COLO829 (cell line): ENCODE results near the gene CDH18.

Experiments used
- DNase-seq: peaks from one replicate; pipeline ENCODE4 v3.0.0; 2012; ENCODE audit warnings: low spot score

Gene CDH18, protein sequence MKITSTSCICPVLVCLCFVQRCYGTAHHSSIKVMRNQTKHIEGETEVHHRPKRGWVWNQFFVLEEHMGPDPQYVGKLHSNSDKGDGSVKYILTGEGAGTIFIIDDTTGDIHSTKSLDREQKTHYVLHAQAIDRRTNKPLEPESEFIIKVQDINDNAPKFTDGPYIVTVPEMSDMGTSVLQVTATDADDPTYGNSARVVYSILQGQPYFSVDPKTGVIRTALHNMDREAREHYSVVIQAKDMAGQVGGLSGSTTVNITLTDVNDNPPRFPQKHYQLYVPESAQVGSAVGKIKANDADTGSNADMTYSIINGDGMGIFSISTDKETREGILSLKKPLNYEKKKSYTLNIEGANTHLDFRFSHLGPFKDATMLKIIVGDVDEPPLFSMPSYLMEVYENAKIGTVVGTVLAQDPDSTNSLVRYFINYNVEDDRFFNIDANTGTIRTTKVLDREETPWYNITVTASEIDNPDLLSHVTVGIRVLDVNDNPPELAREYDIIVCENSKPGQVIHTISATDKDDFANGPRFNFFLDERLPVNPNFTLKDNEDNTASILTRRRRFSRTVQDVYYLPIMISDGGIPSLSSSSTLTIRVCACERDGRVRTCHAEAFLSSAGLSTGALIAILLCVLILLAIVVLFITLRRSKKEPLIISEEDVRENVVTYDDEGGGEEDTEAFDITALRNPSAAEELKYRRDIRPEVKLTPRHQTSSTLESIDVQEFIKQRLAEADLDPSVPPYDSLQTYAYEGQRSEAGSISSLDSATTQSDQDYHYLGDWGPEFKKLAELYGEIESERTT

DNA sequence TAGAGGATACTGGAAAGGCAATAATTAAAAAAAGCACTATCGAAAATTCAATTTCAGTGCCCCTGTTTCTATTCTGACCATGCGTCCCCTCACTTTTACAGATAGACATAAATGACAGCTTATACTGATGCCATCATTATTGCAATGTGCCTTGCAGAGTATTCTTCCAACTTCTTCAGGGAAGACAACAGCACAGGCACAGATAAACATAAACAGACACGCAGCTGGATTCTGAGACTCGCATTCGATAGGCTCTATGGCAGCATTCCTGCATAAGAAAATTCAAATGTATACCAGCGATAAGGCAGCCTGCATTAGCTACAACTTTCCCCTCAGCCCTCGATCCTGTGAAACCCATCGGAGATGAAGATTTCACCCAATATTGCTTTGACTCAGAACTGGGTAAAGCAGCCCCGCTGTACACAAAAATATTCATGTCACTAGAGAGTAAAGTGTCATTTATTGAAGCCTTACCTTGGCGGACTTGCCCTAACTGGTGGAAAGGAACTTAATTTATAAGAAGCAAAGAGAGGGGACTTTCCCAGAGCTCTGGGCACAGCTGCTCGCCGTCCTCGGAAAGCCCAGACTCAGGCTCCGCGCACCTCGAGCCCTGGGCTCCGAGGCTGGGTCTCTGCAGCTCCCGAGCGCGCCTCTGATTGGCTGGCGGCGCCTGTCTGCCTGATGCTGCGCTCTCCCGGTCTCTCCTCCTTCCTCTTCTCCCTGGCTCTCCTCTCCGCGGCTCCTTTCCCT is at the start of gene CDH18:
CDH18 (minus strand) TSS at position 589 of the 750 bp plus-strand sequence. CDS start 149,214 bp downstream, outside the sequence.
- DNase-seq, result peak; percentile 49

DNA sequence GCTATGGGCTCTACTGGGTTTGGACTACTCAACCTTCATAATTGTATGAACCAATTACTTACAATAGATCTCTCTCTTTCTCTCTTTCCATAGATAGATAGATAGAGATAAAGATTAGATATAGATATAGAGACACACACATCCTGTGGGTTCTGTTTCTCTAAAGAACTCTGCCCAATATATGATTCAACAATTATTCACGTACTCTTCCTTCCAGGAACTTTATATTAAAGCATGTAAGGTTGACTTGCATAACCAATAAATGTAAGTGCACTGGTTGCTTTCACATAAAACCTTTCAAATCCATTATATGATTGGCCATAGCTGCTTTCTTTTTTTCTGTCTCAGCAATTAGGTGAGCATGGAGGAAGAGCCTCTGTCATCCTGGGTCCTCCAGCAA is 46.7 kb upstream of the CDH18 start:
- no peak for DNase-seq

DNA sequence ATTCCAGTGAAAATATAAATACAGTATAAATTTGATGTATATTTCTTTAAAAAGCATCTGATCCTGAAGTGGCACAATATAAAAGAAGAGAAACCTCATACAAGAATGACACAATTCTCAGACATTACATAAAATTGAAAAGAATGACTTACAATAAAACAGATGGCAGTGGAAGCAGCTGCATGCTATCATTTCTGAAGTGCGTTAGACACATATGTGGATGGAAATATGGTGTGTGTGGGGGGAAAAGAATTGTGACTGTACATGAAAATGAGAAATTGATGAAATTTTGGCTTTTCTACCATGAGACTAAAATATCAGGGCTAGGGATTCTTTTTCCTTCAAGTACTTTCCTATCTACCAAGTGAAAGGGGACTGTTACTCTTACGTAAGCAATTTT is 45.9 kb upstream of the CDH18 start:
- no peak for DNase-seq

DNA sequence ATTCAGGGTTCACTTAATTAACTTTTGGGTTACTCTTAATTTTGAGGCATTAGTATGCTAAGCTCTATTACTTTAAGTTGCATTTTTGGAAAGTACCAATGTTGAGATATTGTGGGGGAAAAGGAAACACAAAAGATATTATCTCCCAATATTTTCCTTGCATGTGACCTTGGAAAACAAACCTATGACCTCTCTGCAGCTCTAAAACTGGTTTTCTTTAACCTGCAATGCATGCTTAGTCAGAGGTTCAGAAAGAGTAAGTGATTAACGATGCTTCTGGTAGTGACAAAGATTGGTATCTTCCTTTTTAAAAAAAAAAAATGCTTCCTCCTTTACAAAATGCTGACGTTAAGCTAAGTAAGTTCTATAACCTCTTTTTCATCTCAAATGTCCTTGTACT is 44.9 kb upstream of the CDH18 start:
- no peak for DNase-seq

DNA sequence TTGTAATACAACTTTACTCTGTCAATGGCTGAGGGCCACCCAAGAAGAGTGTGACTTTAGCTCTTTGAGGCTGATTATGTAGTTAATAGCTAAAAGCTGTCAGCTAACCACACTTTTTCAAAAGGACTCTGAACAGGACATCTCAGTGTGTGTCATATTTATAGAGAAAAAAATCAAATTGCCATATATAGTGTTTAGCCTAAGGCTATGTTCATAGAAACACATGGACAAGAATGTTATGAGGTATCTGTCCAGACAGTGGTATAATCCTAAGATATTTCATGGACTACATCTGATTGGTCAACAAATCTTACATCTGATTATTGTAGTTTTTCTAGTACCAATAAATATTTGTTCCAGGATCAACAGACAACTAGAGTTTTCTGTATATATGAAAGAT is 42.1 kb upstream of the CDH18 start:
- no peak for DNase-seq

DNA sequence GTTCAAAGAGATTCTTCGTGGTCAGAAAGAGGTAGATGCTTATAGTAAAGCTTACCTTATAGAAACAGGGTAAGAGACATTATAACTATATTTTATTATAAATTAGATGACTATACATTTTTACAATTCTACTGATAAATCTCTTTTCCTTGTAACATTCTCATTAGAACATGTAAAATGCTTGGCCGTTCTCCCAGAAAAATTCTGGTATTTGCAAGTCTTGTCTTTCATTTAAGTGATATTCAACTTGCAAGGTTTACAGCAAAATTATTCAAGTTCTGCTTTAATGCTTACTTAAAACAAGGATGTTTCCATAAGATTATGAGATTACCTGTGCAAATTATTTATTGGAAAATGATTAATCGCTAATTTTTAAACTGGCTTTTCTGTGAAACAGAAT is 41.3 kb upstream of the CDH18 start:
- no peak for DNase-seq

DNA sequence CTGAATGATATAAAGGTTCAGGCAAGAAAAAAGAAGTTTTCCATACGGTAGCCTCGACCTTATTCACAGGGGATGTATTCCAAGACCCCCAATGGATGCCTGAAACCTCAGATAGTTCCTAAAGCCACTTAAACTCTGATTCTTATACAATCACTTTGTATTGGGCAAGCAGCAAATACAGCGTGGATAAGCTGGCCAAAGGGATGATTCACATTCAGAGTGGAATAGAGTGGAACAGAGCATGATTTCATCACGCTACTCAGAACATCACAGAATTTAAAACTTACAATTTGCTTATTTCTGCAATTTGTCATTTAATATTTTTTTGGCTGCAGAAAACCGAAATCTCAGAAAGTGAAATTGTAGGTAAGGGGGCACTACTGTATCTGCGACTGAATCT is 40.5 kb upstream of the CDH18 start:
- no peak for DNase-seq

DNA sequence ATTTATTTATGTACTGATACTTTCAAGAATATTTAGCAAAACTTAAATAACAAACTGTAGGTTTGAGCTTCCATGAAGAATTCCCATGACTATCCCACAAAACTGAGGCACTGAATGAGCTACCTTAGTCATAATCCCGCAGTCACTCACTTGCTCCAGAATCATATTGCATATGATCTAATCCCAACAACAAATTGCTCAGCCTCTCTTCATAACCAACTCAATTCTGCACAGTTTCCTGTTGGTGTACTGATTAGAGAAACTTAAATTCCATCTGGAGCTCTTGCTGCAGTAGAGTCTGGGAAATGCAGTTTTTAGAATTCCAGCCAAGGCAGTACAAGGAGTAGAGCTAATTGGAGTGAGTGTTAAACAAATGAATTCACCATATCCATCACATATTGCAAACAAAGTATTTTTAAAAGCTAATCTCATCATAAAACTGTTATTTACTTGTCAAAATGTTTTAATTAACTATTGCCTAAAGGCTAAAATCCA is 35.7 kb upstream of the CDH18 start:
- no peak for DNase-seq

DNA sequence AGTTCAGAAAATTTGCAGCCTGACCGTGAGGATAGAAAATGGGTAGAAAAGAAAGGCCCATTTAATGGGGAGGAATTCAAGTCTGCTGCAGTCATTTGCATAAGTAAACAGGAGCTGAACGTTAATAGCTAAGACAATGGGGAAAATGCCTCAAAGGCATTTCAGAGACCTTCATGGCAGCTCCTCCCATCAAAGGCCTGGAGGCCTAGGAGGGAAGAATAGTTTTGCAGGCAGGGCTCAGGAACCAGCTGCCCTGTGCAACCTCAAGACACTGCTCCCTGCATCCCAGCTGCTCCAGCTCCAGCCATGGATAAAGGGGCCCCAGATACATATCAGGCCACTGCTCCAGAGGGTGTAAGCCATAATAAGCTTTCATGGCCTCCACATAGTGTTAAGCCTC is 32.2 kb upstream of the CDH18 start:
- DNase-seq, result no peak

DNA sequence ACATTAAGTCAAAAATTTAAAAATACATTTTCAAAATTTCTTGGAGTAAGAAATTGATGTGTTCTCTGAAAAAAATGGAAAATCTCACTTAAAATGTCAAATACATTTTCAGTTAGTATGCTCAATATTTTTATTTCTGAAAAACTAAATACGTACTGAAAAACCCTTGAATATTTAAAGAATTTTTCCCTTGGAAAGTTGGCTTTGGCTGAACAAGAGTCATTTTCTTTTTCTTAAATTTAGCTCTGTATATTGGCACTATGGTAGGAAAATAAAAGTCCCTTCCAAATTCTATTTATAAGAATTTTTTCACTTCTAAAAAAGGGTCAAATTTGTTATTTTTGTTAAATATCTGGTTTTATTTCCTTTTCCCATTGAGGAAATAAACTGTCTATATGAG is 29.0 kb upstream of the CDH18 start:
- DNase-seq, result no peak

DNA sequence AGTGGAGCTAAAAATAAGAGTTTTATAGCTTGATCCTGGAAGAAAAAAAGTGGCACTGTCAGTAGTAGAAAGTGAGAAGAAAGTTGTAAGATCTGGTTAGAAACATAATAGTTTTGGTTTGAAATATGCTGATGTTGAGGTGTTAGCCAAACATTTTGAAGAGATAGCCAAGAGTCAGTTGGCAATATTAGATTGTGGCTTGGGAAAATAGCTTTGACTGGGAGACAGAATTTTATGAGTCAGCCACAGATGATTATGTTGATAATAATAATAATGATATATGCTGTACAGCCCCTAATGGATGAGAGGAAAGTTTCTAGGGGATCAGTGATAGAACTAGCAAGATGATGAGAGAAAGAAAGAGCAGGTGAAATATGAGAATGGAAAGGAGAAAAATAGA is 12.4 kb upstream of the CDH18 start:
- no peak for DNase-seq

DNA sequence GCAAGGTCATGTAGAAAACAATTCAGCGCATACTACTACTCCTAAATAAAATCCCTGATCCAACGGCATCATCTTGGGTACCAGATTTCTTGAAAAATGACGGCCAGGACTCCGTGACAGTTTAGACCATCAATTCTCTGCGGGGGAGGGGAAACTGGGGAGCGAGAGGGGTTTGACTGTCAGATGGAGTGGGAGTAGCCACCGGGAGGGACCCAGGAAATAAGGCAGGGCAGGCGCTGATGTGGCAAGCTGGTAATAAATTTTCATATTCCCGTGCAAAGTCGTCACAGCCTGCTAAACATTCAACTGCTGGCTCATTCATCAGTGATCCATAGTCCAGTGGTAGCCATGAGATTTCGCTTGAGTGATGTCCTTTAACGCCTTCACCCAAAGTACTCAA is 457 bp upstream of the CDH18 start:
- no peak for DNase-seq

DNA sequence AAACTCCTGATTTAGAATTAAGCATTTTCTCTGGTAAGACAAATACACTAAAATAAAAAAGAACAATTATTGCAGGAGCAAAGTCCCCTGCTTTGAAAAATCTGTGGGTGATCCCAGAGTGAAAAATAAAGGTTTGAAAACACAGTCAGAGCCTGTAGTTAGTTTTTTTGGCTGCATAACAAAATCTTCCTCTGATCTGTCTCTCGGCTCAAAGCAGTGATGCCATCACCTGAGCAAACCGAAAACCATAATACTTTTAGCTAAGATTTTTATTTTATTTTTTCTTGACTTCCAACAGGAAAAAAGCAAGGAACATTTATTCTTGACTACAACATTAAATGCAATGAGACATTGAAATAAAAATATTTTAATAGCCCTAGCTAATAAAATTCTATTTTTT is 1.2 kb downstream of the CDH18 start:
- no peak for DNase-seq

DNA sequence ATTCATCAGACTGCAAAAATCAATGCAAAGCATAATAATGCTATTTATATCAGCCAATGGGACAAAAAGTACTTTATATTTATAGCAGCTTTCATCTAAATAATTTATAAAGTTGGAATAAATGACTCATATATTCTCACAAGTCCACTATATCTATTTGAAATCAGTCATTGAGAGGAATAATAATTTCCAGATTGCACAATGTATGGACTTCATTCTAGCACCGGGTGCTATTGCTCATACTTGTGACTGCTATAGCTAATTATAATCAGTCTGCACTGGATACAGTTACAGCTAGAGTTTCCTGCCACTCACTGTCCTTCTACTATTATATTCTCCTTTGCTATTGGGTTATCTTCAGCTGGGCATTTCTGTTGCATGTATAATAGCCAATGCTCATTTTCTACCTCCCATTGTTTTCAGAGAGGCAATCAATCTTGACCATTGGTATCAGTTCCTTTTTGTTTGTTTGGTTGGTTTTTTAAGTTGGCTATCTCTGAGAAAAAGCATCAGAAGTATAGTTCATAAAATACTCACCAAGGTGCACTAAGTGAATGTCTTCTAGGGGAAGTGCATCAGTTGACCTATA is 1.9 kb downstream of the CDH18 start:
- peak; percentile 10 for DNase-seq

DNA sequence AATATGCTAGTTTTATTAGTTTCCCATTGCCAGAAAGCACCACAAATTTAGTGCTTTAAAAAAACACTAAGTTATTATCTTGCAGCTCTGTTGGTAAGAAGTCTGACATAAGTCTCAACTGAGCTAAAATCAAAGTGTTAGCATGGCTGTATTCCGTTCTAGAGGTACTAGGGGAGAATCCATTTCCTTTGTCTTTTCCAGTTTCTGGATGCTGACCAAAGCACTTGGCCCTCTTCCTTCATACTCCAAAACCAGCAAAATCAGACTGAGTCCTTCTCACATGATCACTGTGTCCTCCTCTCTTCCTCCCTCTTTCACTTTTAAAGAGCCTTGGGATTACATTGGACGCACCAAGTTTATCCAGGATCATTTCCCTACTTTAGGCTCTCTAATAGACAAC is 9.5 kb downstream of the CDH18 start:
- no peak for DNase-seq

DNA sequence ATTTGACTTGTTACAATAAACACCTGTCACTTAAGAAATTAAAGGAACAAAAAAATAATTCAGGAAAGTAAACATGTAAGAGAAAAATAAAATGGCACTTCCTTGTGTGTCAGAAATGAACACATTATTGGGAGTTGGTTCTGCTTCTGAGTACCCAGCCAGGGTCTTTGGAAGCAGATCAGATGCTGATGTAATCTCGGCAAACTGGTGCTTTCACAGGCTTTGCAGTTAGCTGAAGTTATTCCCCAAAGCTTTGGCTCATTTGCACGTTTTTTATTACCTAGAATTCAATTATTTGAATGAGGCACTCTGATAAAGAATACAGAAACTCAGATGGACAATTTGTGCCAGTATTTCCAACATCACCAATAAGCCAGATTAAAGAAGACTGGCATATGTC is 10.9 kb downstream of the CDH18 start:
- DNase-seq, result no peak

DNA sequence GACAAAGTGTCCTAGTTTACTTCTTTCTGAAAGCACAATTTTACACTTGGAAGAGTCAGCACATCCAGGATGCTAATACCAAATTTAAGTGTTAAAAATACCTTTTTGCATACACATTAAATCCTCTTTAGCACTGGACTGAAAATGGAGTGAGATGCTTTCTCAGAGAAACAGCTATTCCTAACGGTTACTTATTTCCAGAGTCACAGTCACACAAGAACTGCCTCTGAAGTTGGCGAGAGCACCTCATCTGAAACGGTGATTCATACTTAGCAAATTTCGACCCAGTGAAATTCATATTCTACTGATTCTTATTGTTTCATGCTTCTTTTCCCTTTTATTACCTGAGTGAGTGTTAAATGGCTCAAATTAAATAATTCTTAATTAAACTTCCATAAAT is 12.2 kb downstream of the CDH18 start:
- DNase-seq, result no peak

DNA sequence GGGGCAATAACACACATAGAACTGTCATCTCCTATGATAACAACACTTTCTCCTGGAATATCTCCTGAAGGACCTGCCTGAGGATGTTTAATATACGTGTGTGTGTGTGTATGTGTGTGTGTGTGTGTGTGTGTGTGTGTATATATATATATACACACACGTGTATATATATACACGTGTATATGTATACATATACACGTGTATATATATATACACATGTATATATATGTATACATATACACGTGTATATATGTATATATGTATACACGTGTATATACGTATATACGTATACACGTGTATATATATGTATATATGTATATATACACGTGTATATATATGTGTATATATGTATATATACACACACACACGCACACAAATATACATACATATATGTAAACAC is 27.5 kb downstream of the CDH18 start:
- no peak for DNase-seq

DNA sequence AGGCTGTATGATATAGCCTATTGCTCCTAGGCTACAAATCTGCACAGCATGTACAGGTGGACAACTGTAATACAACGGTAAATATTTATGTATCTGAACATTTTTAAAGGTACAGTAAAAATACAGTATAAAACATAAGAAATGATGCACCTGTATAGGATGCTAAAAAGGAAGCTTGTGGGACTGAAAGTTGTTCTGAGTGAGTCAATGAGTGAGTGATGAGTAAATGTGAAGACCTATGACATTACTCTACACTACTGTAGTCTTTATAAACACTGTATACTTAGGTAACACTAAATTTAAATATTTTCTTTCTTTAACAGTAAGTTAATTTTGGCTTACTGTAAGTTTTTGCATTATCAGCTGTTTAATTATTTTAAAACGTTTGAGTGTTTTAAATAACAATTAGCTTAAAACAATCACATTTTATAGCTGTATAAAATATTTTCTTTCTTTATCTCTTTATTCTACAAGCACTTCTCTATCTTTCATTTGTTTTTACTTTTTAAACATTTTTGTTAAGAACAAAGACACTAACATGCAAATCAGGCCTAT is 28.1 kb downstream of the CDH18 start:
- DNase-seq, result no peak

DNA sequence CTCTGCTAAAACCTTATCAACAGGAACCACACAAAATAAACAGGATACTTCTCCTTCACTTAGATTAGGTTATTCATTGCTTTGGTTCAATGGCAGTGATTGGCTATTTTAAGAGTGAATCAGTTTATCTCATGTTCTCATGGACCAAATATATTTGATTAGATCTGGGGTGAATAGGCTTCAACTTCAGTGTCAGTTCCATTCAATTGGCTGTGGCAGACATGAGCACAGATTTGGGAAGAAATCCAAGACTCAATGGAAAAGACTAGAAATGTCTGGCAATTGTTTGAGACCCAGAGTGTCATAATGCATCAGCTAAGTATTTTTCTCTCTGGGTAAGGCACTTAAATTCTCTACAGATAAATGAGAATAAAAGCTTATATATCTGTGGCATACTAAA is 37.1 kb downstream of the CDH18 start:
- no peak for DNase-seq

DNA sequence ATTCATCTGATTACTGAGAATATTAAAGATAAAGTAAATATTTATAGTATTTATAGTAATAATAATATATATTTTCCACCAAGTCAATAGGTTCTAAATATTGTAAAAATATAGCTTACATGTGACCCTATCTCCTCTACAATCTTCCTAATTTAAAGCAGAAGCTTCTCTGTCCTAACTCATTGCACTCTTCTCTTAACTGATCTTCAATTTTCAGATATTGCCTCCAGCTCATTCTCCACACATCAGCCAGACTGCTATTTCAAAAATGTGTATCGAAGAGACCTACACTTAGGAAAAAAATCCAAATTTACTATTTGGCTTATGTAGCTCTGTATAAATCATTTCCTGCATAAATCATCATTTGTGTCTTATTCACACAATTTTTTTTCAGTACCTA is 47.8 kb downstream of the CDH18 start:
- DNase-seq, result no peak

DNA sequence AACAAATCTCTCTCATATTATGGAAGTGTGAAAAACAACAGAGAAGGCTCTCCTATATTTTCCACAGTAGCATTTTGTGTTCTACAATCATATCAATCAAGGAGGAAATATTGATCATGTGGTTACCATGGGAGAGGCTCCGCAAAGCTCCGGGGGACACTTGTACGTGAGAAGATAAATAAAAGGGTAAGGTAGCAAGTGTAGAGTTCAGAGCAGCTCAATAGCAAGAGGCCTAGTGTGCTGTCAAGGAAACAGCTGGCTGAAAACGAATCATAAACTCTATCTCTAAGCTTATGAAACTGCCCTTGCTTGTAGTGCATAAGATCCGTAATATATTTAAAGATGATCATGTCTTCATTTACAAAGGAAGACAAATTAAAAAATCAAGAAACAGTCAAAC is 57.5 kb downstream of the CDH18 start:
- no peak for DNase-seq
